ENCODE measurements around the gene KLHL12.

DNA sequence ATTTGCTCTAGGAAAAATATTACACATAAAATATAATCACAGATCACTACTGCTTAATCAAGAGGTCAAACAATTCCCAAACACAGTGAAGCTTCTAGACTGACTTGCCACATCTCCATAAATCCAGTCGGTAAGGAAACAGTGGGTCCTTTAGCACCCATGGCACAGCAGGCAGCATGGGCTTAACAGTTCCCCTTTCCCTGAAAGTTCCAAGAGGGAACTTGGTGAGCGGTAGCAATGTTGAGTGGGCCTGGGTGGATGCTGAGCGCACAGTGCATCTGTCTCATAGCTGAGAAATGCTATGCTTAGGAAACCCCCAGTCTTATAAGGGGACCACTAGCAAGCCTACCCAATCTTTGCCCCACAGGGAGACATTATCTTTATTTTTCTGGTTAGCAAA is 47.8 kb upstream of the KLHL12 start:
- no peak for TF ChIP-seq EZH2 (IDR thresholded peaks at IDR 0.05; ENCODE audit: low read length)
- TF ChIP-seq, protein P1, sequence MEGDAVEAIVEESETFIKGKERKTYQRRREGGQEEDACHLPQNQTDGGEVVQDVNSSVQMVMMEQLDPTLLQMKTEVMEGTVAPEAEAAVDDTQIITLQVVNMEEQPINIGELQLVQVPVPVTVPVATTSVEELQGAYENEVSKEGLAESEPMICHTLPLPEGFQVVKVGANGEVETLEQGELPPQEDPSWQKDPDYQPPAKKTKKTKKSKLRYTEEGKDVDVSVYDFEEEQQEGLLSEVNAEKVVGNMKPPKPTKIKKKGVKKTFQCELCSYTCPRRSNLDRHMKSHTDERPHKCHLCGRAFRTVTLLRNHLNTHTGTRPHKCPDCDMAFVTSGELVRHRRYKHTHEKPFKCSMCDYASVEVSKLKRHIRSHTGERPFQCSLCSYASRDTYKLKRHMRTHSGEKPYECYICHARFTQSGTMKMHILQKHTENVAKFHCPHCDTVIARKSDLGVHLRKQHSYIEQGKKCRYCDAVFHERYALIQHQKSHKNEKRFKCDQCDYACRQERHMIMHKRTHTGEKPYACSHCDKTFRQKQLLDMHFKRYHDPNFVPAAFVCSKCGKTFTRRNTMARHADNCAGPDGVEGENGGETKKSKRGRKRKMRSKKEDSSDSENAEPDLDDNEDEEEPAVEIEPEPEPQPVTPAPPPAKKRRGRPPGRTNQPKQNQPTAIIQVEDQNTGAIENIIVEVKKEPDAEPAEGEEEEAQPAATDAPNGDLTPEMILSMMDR (optimal IDR thresholded peaks at IDR 0.05 in 1 of 3, IDR thresholded peaks at IDR 0.05 in 1 of 3, conservative IDR thresholded peaks at IDR 0.05 in 1 of 3; ENCODE audit: extremely low read depth in 1 of 3, insufficient read depth in 2 of 3, low read length in 3 of 3): no peak
